H9 (cell line): ENCODE measurements around the gene BBS2. TPM values are rescaled to one million over a fixed set of nuclear protein-coding genes. Genes with fewer than 3 reads are reported as not detected.

ENCODE experiments used
- DNase-seq: peaks from one replicate; pipeline ENCODE4 v3.0.0-alpha.2; 2017
- H2AFZ ChIP-seq: one replicate; pipeline ENCODE4 v1.6.1; 2013; ENCODE audit warnings: mild to moderate bottlenecking, low read length, control low read depth, moderate library complexity
- H2AK5ac ChIP-seq: 2 replicates; pipeline ENCODE4 v1.6.1; 2013; ENCODE audit warnings: low read length, control low read depth, mixed read lengths; ENCODE audit not compliant: insufficient read length
- H2BK120ac ChIP-seq: one replicate; pipeline ENCODE4 v1.6.1; 2013; ENCODE audit warnings: low read depth, mild to moderate bottlenecking, low read length, control low read depth, inconsistent platforms; ENCODE audit not compliant: poor library complexity, severe bottlenecking
- H2BK12ac ChIP-seq: 2 replicates; pipeline ENCODE4 v1.6.1; 2013; ENCODE audit warnings: low read length, control low read depth, mixed read lengths, low read depth; ENCODE audit not compliant: insufficient read length
- H2BK15ac ChIP-seq: 2 replicates; pipeline ENCODE4 v1.6.1; 2013; ENCODE audit warnings: low read depth, low read length, control low read depth
- H2BK20ac ChIP-seq: one replicate; pipeline ENCODE4 v1.6.1; 2013; ENCODE audit warnings: low read depth, mild to moderate bottlenecking, low read length, control low read depth, inconsistent platforms; ENCODE audit not compliant: poor library complexity, severe bottlenecking
- H2BK5ac ChIP-seq: 2 replicates; pipeline ENCODE4 v1.6.1; 2013; ENCODE audit warnings: low read length, control low read depth, mixed read lengths; ENCODE audit not compliant: insufficient read length
- H3K14ac ChIP-seq: 2 replicates; pipeline ENCODE4 v1.6.1; 2013; ENCODE audit warnings: low read length, control low read depth; ENCODE audit not compliant: insufficient read depth
- H3K18ac ChIP-seq: 2 replicates; pipeline ENCODE4 v1.6.1; 2013; ENCODE audit warnings: low read depth, mild to moderate bottlenecking, mixed read lengths, low read length, control low read depth; ENCODE audit not compliant: insufficient read length
- H3K23ac ChIP-seq: 2 replicates; pipeline ENCODE4 v1.6.1; 2013; ENCODE audit warnings: low read length, control low read depth, mixed read lengths, low read depth; ENCODE audit not compliant: insufficient read length
- H3K23me2 ChIP-seq: 2 replicates; pipeline ENCODE4 v1.6.1; 2013; ENCODE audit warnings: low read depth, mild to moderate bottlenecking, mixed read lengths, low read length, control low read depth; ENCODE audit not compliant: insufficient read length, poor library complexity, severe bottlenecking
- H3K27ac ChIP-seq: 2 replicates; pipeline ENCODE4 v1.5.1; 2013; ENCODE audit warnings: low read length, control low read depth, mixed read lengths, low read depth; ENCODE audit not compliant: insufficient read length
- H3K27me3 ChIP-seq: 2 replicates; pipeline ENCODE4 v1.6.1; 2013; ENCODE audit warnings: low read length, control low read depth, inconsistent platforms; ENCODE audit not compliant: insufficient read depth
- H3K4ac ChIP-seq: 2 replicates; pipeline ENCODE4 v1.6.1; 2013; ENCODE audit warnings: low read depth, mild to moderate bottlenecking, control low read depth, inconsistent platforms, low read length, moderate library complexity
- H3K4me1 ChIP-seq: 2 replicates; pipeline ENCODE4 v1.6.1; 2013; ENCODE audit warnings: low read length, control low read depth, inconsistent platforms; ENCODE audit not compliant: insufficient read depth
- H3K4me2 ChIP-seq: 2 replicates; pipeline ENCODE4 v1.6.1; 2013; ENCODE audit warnings: low read length, control low read depth, mixed read lengths; ENCODE audit not compliant: insufficient read length, insufficient read depth
- H3K56ac ChIP-seq: 2 replicates; pipeline ENCODE4 v1.6.1; 2013; ENCODE audit warnings: low read depth, mild to moderate bottlenecking, mixed read lengths, low read length, control low read depth; ENCODE audit not compliant: insufficient read length
- H3K79me1 ChIP-seq: 2 replicates; pipeline ENCODE4 v1.6.1; 2013; ENCODE audit warnings: low read depth, mild to moderate bottlenecking, moderate library complexity, low read length, control low read depth, inconsistent platforms; ENCODE audit not compliant: insufficient read depth, poor library complexity, severe bottlenecking
- H3K79me2 ChIP-seq: 2 replicates; pipeline ENCODE4 v1.6.1; 2013; ENCODE audit warnings: low read length, control low read depth, inconsistent platforms; ENCODE audit not compliant: insufficient read depth
- H3K9ac ChIP-seq: 2 replicates; pipeline ENCODE4 v1.6.1; 2013; ENCODE audit warnings: low read length, control low read depth, mixed read lengths; ENCODE audit not compliant: insufficient read length; ENCODE audit errors: extremely low read depth
- H3K9me3 ChIP-seq: one replicate; pipeline ENCODE4 v1.6.1; 2013; ENCODE audit warnings: low read depth, low read length, inconsistent platforms; ENCODE audit not compliant: control insufficient read depth
- H3T11ph ChIP-seq: one replicate; pipeline ENCODE4 v1.6.1; 2013; ENCODE audit warnings: mild to moderate bottlenecking, low read length, control low read depth, inconsistent platforms
- H4K20me1 ChIP-seq: one replicate; pipeline ENCODE4 v1.6.1; 2013; ENCODE audit not compliant: control insufficient read depth, insufficient read length, insufficient read depth
- H4K5ac ChIP-seq: 2 replicates; pipeline ENCODE4 v1.6.1; 2013; ENCODE audit warnings: low read depth, mild to moderate bottlenecking, mixed read lengths, low read length, control low read depth; ENCODE audit not compliant: insufficient read length
- H4K8ac ChIP-seq: replicated peaks from 2 replicates; pipeline ENCODE4 v1.6.1; 2013; ENCODE audit warnings: low read length, control low read depth, mixed read lengths, low read depth; ENCODE audit not compliant: insufficient read length
- H4K91ac ChIP-seq: 2 replicates; pipeline ENCODE4 v1.6.1; 2013; ENCODE audit warnings: low read depth, mild to moderate bottlenecking, moderate library complexity, mixed read lengths, low read length, control low read depth; ENCODE audit not compliant: insufficient read length
- H3K27ac Mint-ChIP-seq, 3 experiments: 2 replicates in 2 of 3; 3 replicates in 1 of 3; pipeline ENCODE4 v1.8.0; 2020 to 2021; ENCODE audit warnings: mixed read lengths in 3 of 3, mild to moderate bottlenecking in 1 of 3, moderate library complexity in 1 of 3
- H3K27me3 Mint-ChIP-seq: 2 replicates; pipeline ENCODE4 v1.8.0; 2021; ENCODE audit warnings: low read depth, mild to moderate bottlenecking, moderate library complexity, mixed read lengths
- H3K36me3 Mint-ChIP-seq, 3 experiments: 2 replicates in 2 of 3; 3 replicates in 1 of 3; pipeline ENCODE4 v1.8.0; 2020 to 2021; ENCODE audit warnings: low read depth in 3 of 3, mixed read lengths in 3 of 3; ENCODE audit not compliant: insufficient read depth in 1 of 3
- H3K4me1 Mint-ChIP-seq, 2 experiments: 2 replicates each; pipeline ENCODE4 v1.8.0; 2020; ENCODE audit warnings: mixed read lengths in 2 of 2
- H3K4me3 Mint-ChIP-seq, 2 experiments: 2 replicates in 1 of 2; 3 replicates in 1 of 2; pipeline ENCODE4 v1.8.0; 2020 to 2021; ENCODE audit warnings: mild to moderate bottlenecking in 2 of 2, mixed read lengths in 2 of 2, moderate library complexity in 1 of 2
- H3K9me3 Mint-ChIP-seq, 2 experiments: 2 replicates in 1 of 2; 3 replicates in 1 of 2; pipeline ENCODE4 v1.8.0; 2020; ENCODE audit warnings: mild to moderate bottlenecking in 2 of 2, mixed read lengths in 2 of 2, moderate library complexity in 1 of 2
- WGBS: extraction: QIAGEN DNeasy Blood & Tissue Kit; methylation state at CpG from one replicate; pipeline ENCODE4 v1.1.7; 2013; ENCODE audit warnings: missing lambda C conversion rate, low lambda C conversion rate, mixed read lengths; ENCODE audit not compliant: insufficient read length; ENCODE audit errors: extremely low coverage; 5-methylcytosine and 5-hydroxymethylcytosine counted together
- total RNA-seq: library from RNA; stranded (reverse); gene quantifications from 2 replicates; pipeline ENCODE4 v1.2.1, GENCODE V29; 2021
- TF ChIP-seq, protein P1 (sequence below): fragments of 200-600 bp; sonication (generic); conservative IDR thresholded peaks from 3 replicates; pipeline ENCODE4 v1.8.0; 2021; ENCODE audit warnings: antibody characterized with exemption, mild to moderate bottlenecking

BBS2 gene
- total RNA-seq, 1 experiment from 2014 or later = 13.1 TPM

DNA sequence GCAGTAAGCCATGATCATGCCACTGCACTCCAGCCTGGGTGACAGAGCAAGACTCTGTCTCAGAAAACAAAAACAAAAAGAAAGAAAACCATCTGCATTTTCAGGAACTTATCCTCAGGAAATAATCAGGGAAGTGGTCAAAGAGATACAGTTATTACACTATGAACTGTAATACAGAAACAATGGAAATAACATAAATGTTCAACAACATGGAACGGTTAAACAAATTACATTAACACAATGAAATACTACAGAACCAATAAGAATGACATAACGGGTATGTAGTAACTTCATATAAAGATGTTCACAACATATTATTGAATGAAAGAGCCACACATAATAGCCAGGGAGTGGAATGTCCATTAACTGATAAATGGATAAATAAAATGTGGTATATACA is 6.7 kb downstream of the BBS2 start:
- H3K4ac ChIP-seq = no peak overlapping the region
- H3K4me2 ChIP-seq = no peak overlapping the region
- peaks cover 2 to 14% (median 9%) of the 10 kb centered on the region in 3 experiments; a peak in 6 of 7 replicates for H3K36me3 Mint-ChIP-seq
- H2BK20ac ChIP-seq = no peak overlapping the region
- no peak for DNase-seq
- H3K79me1 ChIP-seq = no peaks in the 10 kb centered on the region
- H3K18ac ChIP-seq = no peak overlapping the region
- H3K23me2 ChIP-seq = no peaks in the 10 kb centered on the region
- no peaks in the 10 kb centered on the region for H3K27me3 ChIP-seq
- no peak overlapping the region for H3K23ac ChIP-seq
- H3K4me1 Mint-ChIP-seq = peaks cover 0 to 6% of the 10 kb centered on the region in 2 experiments; a peak in 2 of 4 replicates
- no peak overlapping the region for H2AK5ac ChIP-seq
- H4K20me1 ChIP-seq = no peaks in the 10 kb centered on the region
- H4K8ac ChIP-seq = no peak overlapping the region
- no peak overlapping the region for H3K4me3 Mint-ChIP-seq
- no peak overlapping the region for H3K27ac Mint-ChIP-seq
- no peaks in the 10 kb centered on the region for H3K9me3 ChIP-seq
- no peak overlapping the region for H3K56ac ChIP-seq
- H3K4me1 ChIP-seq = no peaks in the 10 kb centered on the region
- H3K14ac ChIP-seq = no peak overlapping the region
- H2BK5ac ChIP-seq = no peak overlapping the region
- H4K5ac ChIP-seq = no peak overlapping the region
- H4K91ac ChIP-seq = no peak overlapping the region
- no peak overlapping the region for H3K27ac ChIP-seq
- no peak overlapping the region for H2BK120ac ChIP-seq
- no peak overlapping the region for H2AFZ ChIP-seq
- no peaks in the 10 kb centered on the region for H3K9me3 Mint-ChIP-seq
- TF ChIP-seq, protein P1, sequence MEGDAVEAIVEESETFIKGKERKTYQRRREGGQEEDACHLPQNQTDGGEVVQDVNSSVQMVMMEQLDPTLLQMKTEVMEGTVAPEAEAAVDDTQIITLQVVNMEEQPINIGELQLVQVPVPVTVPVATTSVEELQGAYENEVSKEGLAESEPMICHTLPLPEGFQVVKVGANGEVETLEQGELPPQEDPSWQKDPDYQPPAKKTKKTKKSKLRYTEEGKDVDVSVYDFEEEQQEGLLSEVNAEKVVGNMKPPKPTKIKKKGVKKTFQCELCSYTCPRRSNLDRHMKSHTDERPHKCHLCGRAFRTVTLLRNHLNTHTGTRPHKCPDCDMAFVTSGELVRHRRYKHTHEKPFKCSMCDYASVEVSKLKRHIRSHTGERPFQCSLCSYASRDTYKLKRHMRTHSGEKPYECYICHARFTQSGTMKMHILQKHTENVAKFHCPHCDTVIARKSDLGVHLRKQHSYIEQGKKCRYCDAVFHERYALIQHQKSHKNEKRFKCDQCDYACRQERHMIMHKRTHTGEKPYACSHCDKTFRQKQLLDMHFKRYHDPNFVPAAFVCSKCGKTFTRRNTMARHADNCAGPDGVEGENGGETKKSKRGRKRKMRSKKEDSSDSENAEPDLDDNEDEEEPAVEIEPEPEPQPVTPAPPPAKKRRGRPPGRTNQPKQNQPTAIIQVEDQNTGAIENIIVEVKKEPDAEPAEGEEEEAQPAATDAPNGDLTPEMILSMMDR = no peak
- no peaks in the 10 kb centered on the region for H3K27me3 Mint-ChIP-seq
- H3K79me2 ChIP-seq = no peaks in the 10 kb centered on the region
- no CpG with 5 or more reads among the region's 2 CpGs for WGBS
- no peak overlapping the region for H2BK15ac ChIP-seq
- no peak overlapping the region for H2BK12ac ChIP-seq
- H3K9ac ChIP-seq = no peak overlapping the region
- no peak overlapping the region for H3T11ph ChIP-seq
